Activated CD4-positive, CD25-positive, alpha-beta regulatory T cell treated with anti-CD3 and anti-CD28 coated beads, Interleukin-2, amount 50 U/mL, for 72 hours (primary cell): ENCODE measurements around the gene EXOSC2.

Experiments
- DNase-seq: peaks from one replicate; pipeline ENCODE4 v3.0.0; 2021

Gene EXOSC2

GRCh38 chr9:130693426-130694191 lies at the start of gene EXOSC2:
TSS of gene EXOSC2 (plus strand) at chr9:130693780. CDS start at chr9:130693792, 12 bp downstream.
- DNase-seq = peak; percentile 87

GRCh38 chr9:130651221-130651620 lies 42.4 kb upstream of the EXOSC2 start:
- DNase-seq = no peak

GRCh38 chr9:130651752-130652151 lies 41.8 kb upstream of the EXOSC2 start:
- DNase-seq = no peak

- DNase-seq = no peak
Measured at GRCh38 chr9:130654879-130655278, 38.7 kb upstream of the EXOSC2 start.

GRCh38 chr9:130658893-130659698 lies 34.5 kb upstream of the EXOSC2 start:
- DNase-seq = no peak

GRCh38 chr9:130659699-130660248 lies 33.8 kb upstream of the EXOSC2 start:
- DNase-seq = no peak

GRCh38 chr9:130660326-130660682 lies 33.3 kb upstream of the EXOSC2 start:
- no peak for DNase-seq

- no peak for DNase-seq
Measured at GRCh38 chr9:130660683-130661450, 32.7 kb upstream of the EXOSC2 start.

GRCh38 chr9:130661451-130662098 lies 32.0 kb upstream of the EXOSC2 start:
- DNase-seq = no peak

- DNase-seq = no peak
Measured at GRCh38 chr9:130662099-130662969, 31.2 kb upstream of the EXOSC2 start.

- DNase-seq = no peak
Measured at GRCh38 chr9:130662970-130663257, 30.7 kb upstream of the EXOSC2 start.

- no peak for DNase-seq
Measured at GRCh38 chr9:130663258-130663976, 30.2 kb upstream of the EXOSC2 start.

GRCh38 chr9:130663977-130664250 lies 29.7 kb upstream of the EXOSC2 start:
- no peak for DNase-seq

- no peak for DNase-seq
Measured at GRCh38 chr9:130664251-130665028, 29.1 kb upstream of the EXOSC2 start, which contains the start of gene PRDM12. TSS of gene PRDM12 (plus strand) at chr9:130664594. CDS start at chr9:130664654, 60 bp downstream.

GRCh38 chr9:130665029-130665430 lies 28.6 kb upstream of the EXOSC2 start:
- no peak for DNase-seq

- DNase-seq = no peak
Measured at GRCh38 chr9:130665431-130666392, 27.9 kb upstream of the EXOSC2 start.

GRCh38 chr9:130666393-130667119 lies 27.0 kb upstream of the EXOSC2 start:
- DNase-seq = no peak

GRCh38 chr9:130667120-130667435 lies 26.5 kb upstream of the EXOSC2 start:
- DNase-seq = no peak

GRCh38 chr9:130668196-130668595 lies 25.4 kb upstream of the EXOSC2 start:
- no peak for DNase-seq
